Transverse colon (tissue), 4 donors: ENCODE data around the gene PRSS48.
"Not testable (repeated sequence)": the region's sequence is repeated elsewhere in the genome, so short reads cannot be mapped to it uniquely, and the experiment has no call there.

ENCODE experiments used
- EP300 ChIP-seq: sonication (generic); formaldehyde crosslinking; IDR thresholded peaks from one replicate; pipeline ENCODE4 v1.6.1; 2017; ENCODE audit warnings: antibody characterized with exemption, low read depth
- POLR2AphosphoS5 ChIP-seq, 3 donors: sonication (generic); formaldehyde crosslinking; IDR thresholded peaks; one replicate each; pipeline ENCODE4 v1.6.1; 2016; ENCODE audit warnings: antibody characterized with exemption in 3 of 3
- TF ChIP-seq, protein P1 (sequence below), 5 experiments: fragments of 200-600 bp in 3 of 5; fragments of 450-650 bp in 2 of 5; sonication (generic) in 3 of 5; IDR thresholded peaks; 1 replicate in 2 of 5; 2 replicates in 3 of 5; pipeline ENCODE4 v1.5.1; 2016 to 2017; ENCODE audit warnings: antibody characterized with exemption in 5 of 5, inconsistent platforms in 3 of 5, mild to moderate bottlenecking in 2 of 5, moderate library complexity in 1 of 5

DNA sequence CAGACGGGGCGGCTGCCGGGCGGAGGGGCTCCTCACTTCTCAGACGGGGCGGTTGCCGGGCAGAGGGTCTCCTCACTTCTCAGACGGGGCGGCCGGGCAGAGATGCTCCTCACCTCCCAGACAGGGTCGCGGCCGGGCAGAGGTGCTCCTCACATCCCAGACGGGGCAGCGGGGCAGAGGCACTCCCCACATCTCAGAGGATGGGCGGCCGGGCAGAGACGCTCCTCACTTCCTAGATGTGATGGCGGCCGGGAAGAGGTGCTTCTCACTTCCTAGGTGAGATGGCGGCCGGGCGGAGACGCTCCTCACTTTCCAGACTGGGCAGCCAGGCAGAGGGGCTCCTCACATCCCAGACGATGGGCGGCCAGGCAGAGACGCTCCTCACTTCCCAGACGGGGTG is 21.7 kb upstream of the PRSS48 start:
- TF ChIP-seq, protein P1, sequence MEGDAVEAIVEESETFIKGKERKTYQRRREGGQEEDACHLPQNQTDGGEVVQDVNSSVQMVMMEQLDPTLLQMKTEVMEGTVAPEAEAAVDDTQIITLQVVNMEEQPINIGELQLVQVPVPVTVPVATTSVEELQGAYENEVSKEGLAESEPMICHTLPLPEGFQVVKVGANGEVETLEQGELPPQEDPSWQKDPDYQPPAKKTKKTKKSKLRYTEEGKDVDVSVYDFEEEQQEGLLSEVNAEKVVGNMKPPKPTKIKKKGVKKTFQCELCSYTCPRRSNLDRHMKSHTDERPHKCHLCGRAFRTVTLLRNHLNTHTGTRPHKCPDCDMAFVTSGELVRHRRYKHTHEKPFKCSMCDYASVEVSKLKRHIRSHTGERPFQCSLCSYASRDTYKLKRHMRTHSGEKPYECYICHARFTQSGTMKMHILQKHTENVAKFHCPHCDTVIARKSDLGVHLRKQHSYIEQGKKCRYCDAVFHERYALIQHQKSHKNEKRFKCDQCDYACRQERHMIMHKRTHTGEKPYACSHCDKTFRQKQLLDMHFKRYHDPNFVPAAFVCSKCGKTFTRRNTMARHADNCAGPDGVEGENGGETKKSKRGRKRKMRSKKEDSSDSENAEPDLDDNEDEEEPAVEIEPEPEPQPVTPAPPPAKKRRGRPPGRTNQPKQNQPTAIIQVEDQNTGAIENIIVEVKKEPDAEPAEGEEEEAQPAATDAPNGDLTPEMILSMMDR (IDR thresholded peaks at IDR 0.05) = not testable (repeated sequence)
- not testable (repeated sequence) for TF ChIP-seq POLR2AphosphoS5 (IDR thresholded peaks at IDR 0.05); EP300
